HG02798 (cell line): ENCODE results near the gene HMGCL.

ENCODE experiments used
- ATAC-seq: cut with Tn5 transposase; IDR thresholded peaks from one replicate; pipeline ENCODE4 v1.9.1; 2021; ENCODE audit warnings: mild to moderate bottlenecking; ENCODE audit not compliant: unreplicated experiment, poor library complexity

HMGCL gene

GRCh38 chr1:23779826-23780371 lies 45.3 kb downstream of the HMGCL start:
- no peak for ATAC-seq

- peak; percentile 86 for ATAC-seq
Observed at GRCh38 chr1:23777979-23778814, 47.0 kb downstream of the HMGCL start, which contains the start of gene PITHD1. TSS of gene PITHD1 (plus strand) at chr1:23778418. CDS start at chr1:23778516, 98 bp downstream.

GRCh38 chr1:23776217-23776616 lies 49.0 kb downstream of the HMGCL start:
- no peak for ATAC-seq

- ATAC-seq = no peak
Observed at GRCh38 chr1:23774174-23774880, 50.9 kb downstream of the HMGCL start.

- no peak for ATAC-seq
Observed at GRCh38 chr1:23772854-23773242, 52.4 kb downstream of the HMGCL start.

- peak; percentile 56 for ATAC-seq
Observed at GRCh38 chr1:23772049-23772853, 53.0 kb downstream of the HMGCL start.

GRCh38 chr1:23768733-23769132 lies 56.5 kb downstream of the HMGCL start:
- ATAC-seq = no peak

- ATAC-seq = no peak
Observed at GRCh38 chr1:23763041-23763577, 62.1 kb downstream of the HMGCL start.

- ATAC-seq = no peak
Observed at GRCh38 chr1:23759277-23759676, 66.0 kb downstream of the HMGCL start.

GRCh38 chr1:23757812-23758211 lies 67.4 kb downstream of the HMGCL start:
- ATAC-seq = no peak

- no peak for ATAC-seq
Observed at GRCh38 chr1:23756676-23757075, 68.6 kb downstream of the HMGCL start.

- ATAC-seq = no peak
Observed at GRCh38 chr1:23752909-23753308, 72.3 kb downstream of the HMGCL start.
